AG09309 (cell line): ENCODE measurements around the gene HTATIP2.

Source experiments
- DNase-seq: peaks from one replicate; pipeline ENCODE4 v3.0.0-alpha.2; 2010; ENCODE audit warnings: low read depth
- H3K4me3 ChIP-seq: 2 replicates; pipeline ENCODE4 v1.5.1; 2011; ENCODE audit warnings: mild to moderate bottlenecking, low read depth, low read length, moderate library complexity; ENCODE audit not compliant: control insufficient read depth
- TF ChIP-seq, protein P1 (sequence below): IDR thresholded peaks from 2 replicates; pipeline ENCODE4 v1.5.1; 2011; ENCODE audit warnings: mild to moderate bottlenecking, low read depth, low read length, inconsistent platforms; ENCODE audit not compliant: insufficient read depth, control insufficient read depth; ENCODE audit errors: missing control alignments

Gene HTATIP2

DNA sequence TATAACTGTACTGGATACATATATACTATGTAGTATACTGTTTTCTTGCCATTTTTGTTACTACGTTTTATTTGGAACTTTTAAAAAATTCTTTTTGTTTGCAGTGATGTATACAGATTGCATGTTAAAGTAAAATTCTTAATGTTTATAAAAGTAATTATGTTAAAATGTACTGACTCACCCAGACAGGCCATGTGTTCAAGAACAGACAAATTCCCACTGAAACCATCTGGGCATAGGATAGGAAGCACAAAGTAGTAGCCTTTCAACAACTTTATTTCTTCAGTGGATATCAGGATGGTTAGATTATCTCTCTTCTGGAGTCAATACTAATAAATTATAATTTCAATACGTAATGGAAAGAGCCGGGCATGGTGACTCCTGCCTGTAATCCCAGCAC is 43.8 kb downstream of the HTATIP2 start:
- TF ChIP-seq, protein P1, sequence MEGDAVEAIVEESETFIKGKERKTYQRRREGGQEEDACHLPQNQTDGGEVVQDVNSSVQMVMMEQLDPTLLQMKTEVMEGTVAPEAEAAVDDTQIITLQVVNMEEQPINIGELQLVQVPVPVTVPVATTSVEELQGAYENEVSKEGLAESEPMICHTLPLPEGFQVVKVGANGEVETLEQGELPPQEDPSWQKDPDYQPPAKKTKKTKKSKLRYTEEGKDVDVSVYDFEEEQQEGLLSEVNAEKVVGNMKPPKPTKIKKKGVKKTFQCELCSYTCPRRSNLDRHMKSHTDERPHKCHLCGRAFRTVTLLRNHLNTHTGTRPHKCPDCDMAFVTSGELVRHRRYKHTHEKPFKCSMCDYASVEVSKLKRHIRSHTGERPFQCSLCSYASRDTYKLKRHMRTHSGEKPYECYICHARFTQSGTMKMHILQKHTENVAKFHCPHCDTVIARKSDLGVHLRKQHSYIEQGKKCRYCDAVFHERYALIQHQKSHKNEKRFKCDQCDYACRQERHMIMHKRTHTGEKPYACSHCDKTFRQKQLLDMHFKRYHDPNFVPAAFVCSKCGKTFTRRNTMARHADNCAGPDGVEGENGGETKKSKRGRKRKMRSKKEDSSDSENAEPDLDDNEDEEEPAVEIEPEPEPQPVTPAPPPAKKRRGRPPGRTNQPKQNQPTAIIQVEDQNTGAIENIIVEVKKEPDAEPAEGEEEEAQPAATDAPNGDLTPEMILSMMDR: no peak
- DNase-seq: no peak
- H3K4me3 ChIP-seq: no peak overlapping the region

- no peak overlapping the region for H3K4me3 ChIP-seq
- no peak for DNase-seq
- TF ChIP-seq, protein P1: no peak
Measured at GRCh38 chr11:20415432-20415831, 51.9 kb downstream of the HTATIP2 start.

GRCh38 chr11:20417771-20418170 is 54.3 kb downstream of the HTATIP2 start:
- TF ChIP-seq, protein P1: no peak
- no peak overlapping the region for H3K4me3 ChIP-seq
- DNase-seq: no peak

GRCh38 chr11:20421946-20422345 is 58.4 kb downstream of the HTATIP2 start:
- TF ChIP-seq, protein P1: no peak
- H3K4me3 ChIP-seq: no peak overlapping the region
- DNase-seq: no peak

- TF ChIP-seq, protein P1: no peak
- no peak overlapping the region for H3K4me3 ChIP-seq
Measured at GRCh38 chr11:20429216-20429615, 65.7 kb downstream of the HTATIP2 start.

More at GRCh38 chr11:20429216-20429615, 65.7 kb downstream of the HTATIP2 start:
- DNase-seq: no peak
